ENCODE data around the gene DCXR. TPM values are rescaled to one million over a fixed set of nuclear protein-coding genes. Genes with fewer than 3 reads are reported as not detected.

Gene DCXR
- total and polyA plus RNA-seq, 2 of the 13 experiments (the other 11 are each of a cell fraction or from before 2014, with no cell fraction given): 287 to 311 TPM

DNA sequence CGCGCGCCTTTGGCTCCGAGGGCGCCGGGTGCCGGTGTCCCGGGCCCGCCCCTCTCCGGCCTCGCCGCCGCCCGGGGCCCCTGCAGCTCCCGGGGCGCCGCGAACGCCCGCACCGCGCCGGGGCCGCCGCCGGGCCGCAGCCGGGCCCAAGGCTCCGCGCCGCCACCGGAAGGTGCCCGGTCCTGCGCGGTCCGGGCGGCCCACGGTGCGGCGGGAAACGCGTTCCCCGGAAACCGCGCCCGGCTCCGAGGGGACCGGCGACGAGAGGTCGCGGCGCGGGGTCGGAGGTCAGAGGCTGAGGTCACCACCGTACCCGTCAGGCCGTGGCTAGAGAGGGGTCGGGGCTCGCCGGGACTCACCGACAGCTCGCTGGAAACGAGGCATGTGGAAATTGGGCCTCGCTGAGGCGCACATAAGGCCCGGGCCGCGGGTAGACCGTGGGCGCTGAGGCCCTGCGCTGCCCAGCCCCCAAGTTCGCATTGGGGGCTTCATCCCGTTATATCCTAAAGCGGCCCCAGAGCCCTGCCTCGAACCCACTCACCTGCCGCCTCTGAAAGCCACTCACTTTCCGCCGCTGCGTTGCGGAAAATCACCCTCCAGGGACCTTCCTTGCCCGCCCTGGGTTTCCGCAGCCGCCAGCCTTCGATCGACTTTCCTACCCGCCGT, 28.3 kb upstream of the DCXR start, which contains the start of gene DUS1L (continued):
- TF ChIP-seq NKX3-1 (CRISPR knock-in tag; IDR thresholded peaks at IDR 0.05) (0 out of 2 replicates have a peak, but pooled peaks have one; percentile 46), ZNF260 (CRISPR knock-in tag; IDR thresholded peaks at IDR 0.05; ENCODE audit: borderline replicate concordance, low read depth) (no peak), ZSCAN29 (CRISPR knock-in tag; conservative IDR thresholded peaks at IDR 0.05) (no peak), ZNF101 (CRISPR knock-in tag; IDR thresholded peaks at IDR 0.05; ENCODE audit: borderline replicate concordance, low read depth) (0 out of 2 replicates have a peak, but pooled peaks have one; percentile 53), ZNF564 (CRISPR knock-in tag; IDR thresholded peaks at IDR 0.05) (peak; percentile 61; the same call in 1 of the 2 replicates), MYC (CRISPR knock-in tag; IDR thresholded peaks at IDR 0.05; ENCODE audit: borderline replicate concordance) (peak; percentile 89), ATF1 (CRISPR knock-in tag; IDR thresholded peaks at IDR 0.05) (no peak), REPIN1 (CRISPR knock-in tag; IDR thresholded peaks at IDR 0.05; ENCODE audit: borderline replicate concordance, low read depth) (peak; percentile 75; the same call in 1 of the 2 replicates), SRSF4 (IDR thresholded peaks at IDR 0.05; ENCODE audit: low read depth, low read length, poor library complexity, severe bottlenecking) (no peak), GABPB1 (CRISPR knock-in tag; IDR thresholded peaks at IDR 0.05) (peak; percentile 95), HDAC1 (CRISPR knock-in tag; IDR thresholded peaks at IDR 0.05) (peak; percentile 95), DPF2 (CRISPR knock-in tag; IDR thresholded peaks at IDR 0.05; ENCODE audit: borderline replicate concordance, low read depth) (peak; percentile 43; the same call in 1 of the 2 replicates), TP53 (CRISPR knock-in tag; conservative IDR thresholded peaks at IDR 0.05) (peak; percentile 72), AGO1 (IDR thresholded peaks at IDR 0.05; ENCODE audit: low read depth, low read length, poor library complexity, severe bottlenecking) (no peak), ZNF557 (CRISPR knock-in tag; IDR thresholded peaks at IDR 0.05) (no peak), MZF1 (CRISPR knock-in tag; IDR thresholded peaks at IDR 0.05; ENCODE audit: borderline replicate concordance) (no peak)
- TF ChIP-seq, protein P1, sequence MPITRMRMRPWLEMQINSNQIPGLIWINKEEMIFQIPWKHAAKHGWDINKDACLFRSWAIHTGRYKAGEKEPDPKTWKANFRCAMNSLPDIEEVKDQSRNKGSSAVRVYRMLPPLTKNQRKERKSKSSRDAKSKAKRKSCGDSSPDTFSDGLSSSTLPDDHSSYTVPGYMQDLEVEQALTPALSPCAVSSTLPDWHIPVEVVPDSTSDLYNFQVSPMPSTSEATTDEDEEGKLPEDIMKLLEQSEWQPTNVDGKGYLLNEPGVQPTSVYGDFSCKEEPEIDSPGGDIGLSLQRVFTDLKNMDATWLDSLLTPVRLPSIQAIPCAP (CRISPR knock-in tag; IDR thresholded peaks at IDR 0.05; ENCODE audit: low read depth): 0 out of 2 replicates have a peak, but pooled peaks have one; percentile 42
- TF ChIP-seq, protein P2, sequence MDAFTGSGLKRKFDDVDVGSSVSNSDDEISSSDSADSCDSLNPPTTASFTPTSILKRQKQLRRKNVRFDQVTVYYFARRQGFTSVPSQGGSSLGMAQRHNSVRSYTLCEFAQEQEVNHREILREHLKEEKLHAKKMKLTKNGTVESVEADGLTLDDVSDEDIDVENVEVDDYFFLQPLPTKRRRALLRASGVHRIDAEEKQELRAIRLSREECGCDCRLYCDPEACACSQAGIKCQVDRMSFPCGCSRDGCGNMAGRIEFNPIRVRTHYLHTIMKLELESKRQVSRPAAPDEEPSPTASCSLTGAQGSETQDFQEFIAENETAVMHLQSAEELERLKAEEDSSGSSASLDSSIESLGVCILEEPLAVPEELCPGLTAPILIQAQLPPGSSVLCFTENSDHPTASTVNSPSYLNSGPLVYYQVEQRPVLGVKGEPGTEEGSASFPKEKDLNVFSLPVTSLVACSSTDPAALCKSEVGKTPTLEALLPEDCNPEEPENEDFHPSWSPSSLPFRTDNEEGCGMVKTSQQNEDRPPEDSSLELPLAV (CRISPR knock-in tag; conservative IDR thresholded peaks at IDR 0.05; ENCODE audit: low read depth): no peak
- TF ChIP-seq, protein P3, sequence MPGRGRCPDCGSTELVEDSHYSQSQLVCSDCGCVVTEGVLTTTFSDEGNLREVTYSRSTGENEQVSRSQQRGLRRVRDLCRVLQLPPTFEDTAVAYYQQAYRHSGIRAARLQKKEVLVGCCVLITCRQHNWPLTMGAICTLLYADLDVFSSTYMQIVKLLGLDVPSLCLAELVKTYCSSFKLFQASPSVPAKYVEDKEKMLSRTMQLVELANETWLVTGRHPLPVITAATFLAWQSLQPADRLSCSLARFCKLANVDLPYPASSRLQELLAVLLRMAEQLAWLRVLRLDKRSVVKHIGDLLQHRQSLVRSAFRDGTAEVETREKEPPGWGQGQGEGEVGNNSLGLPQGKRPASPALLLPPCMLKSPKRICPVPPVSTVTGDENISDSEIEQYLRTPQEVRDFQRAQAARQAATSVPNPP (CRISPR knock-in tag; IDR thresholded peaks at IDR 0.05): no peak
- TF ChIP-seq, protein P4, sequence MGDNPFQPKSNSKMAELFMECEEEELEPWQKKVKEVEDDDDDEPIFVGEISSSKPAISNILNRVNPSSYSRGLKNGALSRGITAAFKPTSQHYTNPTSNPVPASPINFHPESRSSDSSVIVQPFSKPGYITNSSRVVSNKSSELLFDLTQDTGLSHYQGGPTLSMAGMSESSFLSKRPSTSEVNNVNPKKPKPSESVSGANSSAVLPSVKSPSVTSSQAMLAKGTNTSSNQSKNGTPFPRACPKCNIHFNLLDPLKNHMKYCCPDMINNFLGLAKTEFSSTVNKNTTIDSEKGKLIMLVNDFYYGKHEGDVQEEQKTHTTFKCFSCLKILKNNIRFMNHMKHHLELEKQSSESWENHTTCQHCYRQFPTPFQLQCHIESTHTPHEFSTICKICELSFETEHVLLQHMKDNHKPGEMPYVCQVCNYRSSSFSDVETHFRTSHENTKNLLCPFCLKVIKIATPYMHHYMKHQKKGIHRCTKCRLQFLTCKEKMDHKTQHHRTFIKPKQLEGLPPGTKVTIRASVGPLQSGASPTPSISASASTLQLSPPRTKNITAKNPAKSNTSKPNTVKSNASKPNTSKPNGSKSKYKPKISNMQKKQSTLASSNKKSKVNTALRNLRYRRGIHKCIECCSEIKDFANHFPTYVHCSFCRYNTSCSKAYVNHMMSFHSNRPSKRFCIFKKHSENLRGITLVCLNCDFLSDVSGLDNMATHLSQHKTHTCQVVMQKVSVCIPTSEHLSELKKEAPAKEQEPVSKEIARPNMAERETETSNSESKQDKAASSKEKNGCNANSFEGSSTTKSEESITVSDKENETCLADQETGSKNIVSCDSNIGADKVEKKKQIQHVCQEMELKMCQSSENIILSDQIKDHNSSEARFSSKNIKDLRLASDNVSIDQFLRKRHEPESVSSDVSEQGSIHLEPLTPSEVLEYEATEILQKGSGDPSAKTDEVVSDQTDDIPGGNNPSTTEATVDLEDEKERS (CRISPR knock-in tag; IDR thresholded peaks at IDR 0.05): no peak
- TF ChIP-seq, protein P5, sequence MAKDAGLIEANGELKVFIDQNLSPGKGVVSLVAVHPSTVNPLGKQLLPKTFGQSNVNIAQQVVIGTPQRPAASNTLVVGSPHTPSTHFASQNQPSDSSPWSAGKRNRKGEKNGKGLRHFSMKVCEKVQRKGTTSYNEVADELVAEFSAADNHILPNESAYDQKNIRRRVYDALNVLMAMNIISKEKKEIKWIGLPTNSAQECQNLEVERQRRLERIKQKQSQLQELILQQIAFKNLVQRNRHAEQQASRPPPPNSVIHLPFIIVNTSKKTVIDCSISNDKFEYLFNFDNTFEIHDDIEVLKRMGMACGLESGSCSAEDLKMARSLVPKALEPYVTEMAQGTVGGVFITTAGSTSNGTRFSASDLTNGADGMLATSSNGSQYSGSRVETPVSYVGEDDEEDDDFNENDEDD (CRISPR knock-in tag; IDR thresholded peaks at IDR 0.05; ENCODE audit: borderline replicate concordance): peak; percentile 86; the same call in 1 of the 2 replicates
